Nephron (organoid): Measurements from ENCODE around the gene CEPT1.
"Not testable (repeated sequence)": the region's sequence is repeated elsewhere in the genome, so short reads cannot be mapped to it uniquely, and the experiment has no call there.

Source experiments
- H3K27ac Mint-ChIP-seq, 3 experiments: 2 replicates each; pipeline ENCODE4 v1.8.0; 2020; ENCODE audit warnings: mixed read lengths in 3 of 3, mild to moderate bottlenecking in 2 of 3, moderate library complexity in 1 of 3
- H3K27me3 Mint-ChIP-seq: 2 replicates; pipeline ENCODE4 v1.8.0; 2021; ENCODE audit warnings: low read depth, mild to moderate bottlenecking, moderate library complexity, mixed read lengths
- H3K36me3 Mint-ChIP-seq: 2 replicates; pipeline ENCODE4 v1.8.0; 2020; ENCODE audit warnings: low read depth, mixed read lengths
- H3K4me1 Mint-ChIP-seq: 2 replicates; pipeline ENCODE4 v1.8.0; 2020; ENCODE audit warnings: mixed read lengths
- H3K4me3 Mint-ChIP-seq, 3 experiments: 2 replicates each; pipeline ENCODE4 v1.8.0; 2020; ENCODE audit warnings: mild to moderate bottlenecking in 3 of 3, mixed read lengths in 3 of 3, moderate library complexity in 2 of 3
- H3K9me3 Mint-ChIP-seq: 2 replicates; pipeline ENCODE4 v1.8.0; 2020; ENCODE audit warnings: mixed read lengths
- TF ChIP-seq, protein P1 (sequence below), 3 experiments: fragments of 200-600 bp; sonication (generic); IDR thresholded peaks; one replicate each; pipeline ENCODE4 v1.5.0; 2021; ENCODE audit warnings: antibody characterized with exemption in 3 of 3; ENCODE audit not compliant: unreplicated experiment in 3 of 3

The CEPT1 gene

DNA sequence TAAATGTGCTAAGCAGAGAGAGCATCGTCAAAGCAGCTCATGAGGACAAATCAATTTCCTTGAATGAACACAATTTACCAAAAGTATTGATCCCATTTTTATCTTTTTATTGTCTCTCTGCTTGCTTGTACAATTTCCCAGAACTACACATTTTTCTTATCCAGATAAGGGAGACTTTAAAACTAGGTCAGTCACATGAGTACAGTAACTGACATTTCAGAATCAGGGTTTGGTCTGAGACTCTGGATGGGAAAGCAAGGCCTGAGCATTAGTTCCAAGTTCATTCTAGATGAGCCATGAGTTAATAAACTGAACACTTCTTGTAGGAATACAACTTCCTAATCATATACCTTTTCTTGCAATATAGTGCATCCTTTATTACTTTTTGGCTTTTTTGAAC is 71.9 kb downstream of the CEPT1 start:
- Mint-ChIP-seq H3K27me3 (peaks cover 25% of the 10 kb centered on the region), H3K4me1 (no peaks in the 10 kb centered on the region), H3K27ac (no peak overlapping the region), H3K4me3 (no peak overlapping the region), H3K9me3 (no peaks in the 10 kb centered on the region), H3K36me3 (no peaks in the 10 kb centered on the region)
- TF ChIP-seq, protein P1, sequence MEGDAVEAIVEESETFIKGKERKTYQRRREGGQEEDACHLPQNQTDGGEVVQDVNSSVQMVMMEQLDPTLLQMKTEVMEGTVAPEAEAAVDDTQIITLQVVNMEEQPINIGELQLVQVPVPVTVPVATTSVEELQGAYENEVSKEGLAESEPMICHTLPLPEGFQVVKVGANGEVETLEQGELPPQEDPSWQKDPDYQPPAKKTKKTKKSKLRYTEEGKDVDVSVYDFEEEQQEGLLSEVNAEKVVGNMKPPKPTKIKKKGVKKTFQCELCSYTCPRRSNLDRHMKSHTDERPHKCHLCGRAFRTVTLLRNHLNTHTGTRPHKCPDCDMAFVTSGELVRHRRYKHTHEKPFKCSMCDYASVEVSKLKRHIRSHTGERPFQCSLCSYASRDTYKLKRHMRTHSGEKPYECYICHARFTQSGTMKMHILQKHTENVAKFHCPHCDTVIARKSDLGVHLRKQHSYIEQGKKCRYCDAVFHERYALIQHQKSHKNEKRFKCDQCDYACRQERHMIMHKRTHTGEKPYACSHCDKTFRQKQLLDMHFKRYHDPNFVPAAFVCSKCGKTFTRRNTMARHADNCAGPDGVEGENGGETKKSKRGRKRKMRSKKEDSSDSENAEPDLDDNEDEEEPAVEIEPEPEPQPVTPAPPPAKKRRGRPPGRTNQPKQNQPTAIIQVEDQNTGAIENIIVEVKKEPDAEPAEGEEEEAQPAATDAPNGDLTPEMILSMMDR (IDR thresholded peaks at IDR 0.05; ENCODE audit: unreplicated experiment in 3 of 3): no peak

DNA sequence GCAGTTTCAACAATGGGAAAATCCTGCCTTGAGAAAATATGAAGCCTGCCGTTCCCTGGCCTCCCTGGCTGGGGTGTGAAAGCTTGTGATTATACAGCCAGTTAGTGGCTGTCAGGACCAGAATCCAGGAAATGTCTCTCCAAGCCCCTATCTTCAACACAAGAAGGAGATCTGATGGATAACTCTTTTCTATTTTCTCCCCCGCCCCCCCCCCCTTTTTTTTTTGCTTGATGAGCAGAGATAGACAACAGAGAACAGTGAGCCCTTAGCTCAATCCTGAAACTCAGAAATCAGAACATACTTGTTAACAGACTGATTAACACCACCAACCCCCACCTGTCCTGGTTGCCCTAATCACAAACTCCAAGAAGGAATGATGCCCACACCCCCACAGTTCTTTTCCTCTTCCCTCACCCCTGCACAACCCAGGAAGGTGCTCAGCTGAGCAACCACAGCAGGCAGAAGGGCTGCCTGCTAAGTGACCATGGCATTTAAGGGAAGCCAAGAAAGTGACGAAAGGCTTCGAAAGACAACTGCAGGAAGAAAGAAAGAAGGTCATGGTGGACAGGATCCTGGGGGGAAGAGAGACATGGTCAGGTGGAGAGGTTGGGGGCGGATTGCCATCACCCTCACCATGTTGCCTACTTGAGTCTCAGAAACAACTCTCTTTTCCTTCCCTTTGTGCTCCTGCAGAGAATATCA is 72.8 kb downstream of the CEPT1 start:
- Mint-ChIP-seq H3K9me3 (no peaks in the 10 kb centered on the region), H3K27me3 (peaks cover 19% of the 10 kb centered on the region), H3K36me3 (no peaks in the 10 kb centered on the region), H3K4me1 (no peaks in the 10 kb centered on the region), H3K4me3 (no peak overlapping the region), H3K27ac (peak overlapping the region in 2 of 3 experiments; percentile 62 to 82)
- TF ChIP-seq, protein P1 (IDR thresholded peaks at IDR 0.05; ENCODE audit: unreplicated experiment in 3 of 3): no peak

DNA sequence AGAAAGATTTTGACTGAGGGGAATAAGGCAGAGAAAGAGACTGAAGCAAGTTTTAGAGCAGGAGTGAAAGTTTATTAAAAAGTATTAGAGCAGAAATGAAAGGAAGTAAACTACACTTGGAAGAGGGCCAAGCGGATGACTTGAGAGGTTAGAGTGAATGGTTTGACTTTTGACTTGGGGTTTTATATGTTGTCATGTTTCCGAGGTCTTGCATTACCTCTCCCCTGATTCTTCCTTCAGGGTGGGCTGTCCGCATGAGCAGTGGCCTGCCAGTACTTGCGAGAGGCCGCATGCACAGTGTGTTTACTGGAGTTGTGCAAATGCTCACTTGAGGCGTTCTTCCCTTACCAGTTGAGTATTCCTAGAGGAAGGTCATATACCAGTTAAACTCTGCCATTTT is 73.4 kb downstream of the CEPT1 start:
- H3K27ac Mint-ChIP-seq: no peak overlapping the region
- TF ChIP-seq, protein P1 (IDR thresholded peaks at IDR 0.05; ENCODE audit: unreplicated experiment in 3 of 3): no peak
- H3K4me3 Mint-ChIP-seq: no peak overlapping the region
- no peaks in the 10 kb centered on the region for H3K36me3 Mint-ChIP-seq
- H3K4me1 Mint-ChIP-seq: no peaks in the 10 kb centered on the region
- H3K9me3 Mint-ChIP-seq: no peaks in the 10 kb centered on the region
- H3K27me3 Mint-ChIP-seq: peaks cover 21% of the 10 kb centered on the region

DNA sequence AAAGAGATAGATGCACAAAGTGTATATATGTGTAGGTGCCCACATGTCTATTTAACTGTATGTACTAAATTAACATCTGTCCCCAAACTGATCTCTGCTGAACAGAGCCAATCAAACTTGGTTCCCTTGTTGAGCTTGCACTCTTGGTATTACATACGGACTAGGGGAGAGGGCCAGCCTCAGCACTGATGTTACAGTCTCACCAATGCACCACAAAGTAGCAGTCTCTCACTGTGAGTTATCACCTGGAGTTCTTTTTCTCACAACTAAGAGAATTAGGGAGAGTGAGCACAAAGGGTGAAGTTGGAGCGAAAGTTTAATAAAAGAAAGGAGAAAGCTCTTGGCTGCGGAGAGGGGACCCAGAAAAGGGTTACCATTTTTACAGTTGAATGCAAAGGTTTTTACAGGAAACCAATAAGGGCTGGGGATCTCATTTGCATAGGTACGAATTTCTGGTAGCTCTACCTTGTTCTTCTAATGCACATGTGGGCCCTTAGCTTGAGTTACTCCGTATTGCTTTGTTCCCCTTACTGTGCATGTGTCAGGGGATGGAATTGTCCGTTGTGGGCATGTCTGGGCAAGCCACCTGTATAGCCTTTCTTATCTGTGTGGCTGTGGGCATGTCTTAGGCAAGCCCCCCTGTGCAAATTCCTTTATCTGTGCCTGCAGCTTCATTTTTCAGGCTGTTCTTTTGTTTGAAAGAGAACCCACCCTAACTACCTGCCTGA is 74.2 kb downstream of the CEPT1 start:
- Mint-ChIP-seq H3K36me3 (no peaks in the 10 kb centered on the region), H3K27ac (peak overlapping the region in 1 of 3 experiments; percentile 17), H3K9me3 (no peaks in the 10 kb centered on the region), H3K4me3 (no peak overlapping the region), H3K4me1 (no peaks in the 10 kb centered on the region), H3K27me3 (peaks cover 20% of the 10 kb centered on the region)
- TF ChIP-seq, protein P1 (IDR thresholded peaks at IDR 0.05; ENCODE audit: unreplicated experiment in 3 of 3): no peak

DNA sequence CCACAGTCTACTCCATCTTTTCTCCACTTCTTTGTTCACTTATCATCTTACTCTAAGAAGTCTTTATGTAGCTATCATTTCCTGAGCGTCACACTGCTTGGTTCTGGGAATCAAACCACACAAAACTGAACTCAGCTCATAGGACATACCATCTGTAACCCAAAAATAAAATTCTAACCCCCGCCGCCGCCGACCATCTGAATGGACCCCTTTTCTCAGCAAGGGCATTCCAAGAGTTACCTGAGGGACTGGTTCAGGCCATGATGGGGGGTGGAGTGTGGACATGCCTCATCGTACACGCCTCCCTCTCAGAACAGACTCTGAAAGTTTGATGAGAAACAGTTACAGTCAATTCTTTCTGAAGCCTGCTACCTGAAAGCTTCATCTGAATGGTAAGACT is 74.9 kb downstream of the CEPT1 start:
- TF ChIP-seq, protein P1 (IDR thresholded peaks at IDR 0.05; ENCODE audit: unreplicated experiment in 3 of 3): no peak

DNA sequence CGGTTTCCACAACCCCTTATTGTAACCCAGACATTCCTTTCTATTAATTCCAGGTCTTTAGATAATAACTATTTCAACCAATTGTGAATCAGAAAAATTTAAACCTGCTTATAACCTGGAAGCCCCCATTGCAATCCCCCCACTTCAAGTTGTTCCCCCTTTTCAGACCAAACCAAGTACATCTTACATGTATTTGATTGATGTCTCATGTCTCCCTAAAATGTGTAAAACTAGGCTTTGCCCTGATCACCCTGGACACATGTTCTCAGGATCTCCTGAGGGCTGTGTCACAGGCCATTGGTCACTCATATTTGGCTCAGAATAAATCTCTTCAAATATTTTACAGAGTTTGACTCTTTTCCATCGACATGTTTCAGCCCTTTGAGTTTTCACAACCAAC is 75.3 kb downstream of the CEPT1 start:
- not testable (repeated sequence) for H3K4me1 Mint-ChIP-seq, H3K36me3 Mint-ChIP-seq, H3K27ac Mint-ChIP-seq, H3K9me3 Mint-ChIP-seq, H3K4me3 Mint-ChIP-seq
- H3K27me3 Mint-ChIP-seq: peaks cover 14% of the 10 kb centered on the region

More for the DNA sequence above, 74.9 kb downstream of the CEPT1 start:
- no peaks in the 10 kb centered on the region for H3K9me3 Mint-ChIP-seq
- H3K4me3 Mint-ChIP-seq: no peak overlapping the region
- H3K27ac Mint-ChIP-seq: peak overlapping the region in 1 of 3 experiments; percentile 17
- no peaks in the 10 kb centered on the region for H3K4me1 Mint-ChIP-seq
- H3K36me3 Mint-ChIP-seq: no peaks in the 10 kb centered on the region
- H3K27me3 Mint-ChIP-seq: peaks cover 18% of the 10 kb centered on the region
